K562 (cell line): Measurements from ENCODE around the gene PCNX3. TPM values are rescaled to one million over a fixed set of nuclear protein-coding genes. Genes with fewer than 3 reads are reported as not detected.

Experiments used
- DEAF1 ChIP-seq: fragments of 450-650 bp; formaldehyde crosslinking; IDR thresholded peaks from 2 replicates; pipeline ENCODE4 v1.4.0; 2020; ENCODE audit warnings: mild to moderate bottlenecking, moderate library complexity
- E2F1 ChIP-seq: sonication (generic); formaldehyde crosslinking; IDR thresholded peaks from 2 replicates; pipeline ENCODE4 v1.8.1; 2023; ENCODE audit warnings: mild to moderate bottlenecking, missing genetic modification reagents, moderate library complexity
- E4F1 ChIP-seq: fragments of 250-450 bp; sonication (Bioruptor Pico); IDR thresholded peaks from 2 replicates; pipeline ENCODE4 v1.5.0; 2021; ENCODE audit warnings: mild to moderate bottlenecking, borderline replicate concordance
- JUND ChIP-seq, 2 experiments: IDR thresholded peaks; 2 replicates in 1 of 2; 3 replicates in 1 of 2; pipeline ENCODE4 v1.6.1; 2011; ENCODE audit warnings: borderline replicate concordance in 2 of 2, low read depth in 2 of 2, low read length in 2 of 2, improper control_type of control experiment in 1 of 2, missing biosample characterization in 1 of 2, missing genetic modification characterization in 1 of 2, missing genetic modification reagents in 1 of 2
- LARP7 ChIP-seq: fragments of 450-650 bp; IDR thresholded peaks from 2 replicates; pipeline ENCODE4 v1.6.1; 2016
- MEF2A ChIP-seq: IDR thresholded peaks from 2 replicates; pipeline ENCODE4 v1.6.1; 2011; ENCODE audit warnings: low read depth, mild to moderate bottlenecking, low read length, moderate library complexity; ENCODE audit not compliant: control insufficient read depth
- MLX ChIP-seq, 2 experiments: fragments of 450-650 bp in 1 of 2; sonication (generic) in 1 of 2; formaldehyde crosslinking; conservative IDR thresholded peaks; 2 replicates each; pipeline versions ENCODE4 v1.4.0 to v1.8.1; 2020 to 2022; ENCODE audit warnings: mild to moderate bottlenecking in 1 of 2, missing genetic modification reagents in 1 of 2
- MYNN ChIP-seq, 2 experiments: sonication (generic); formaldehyde crosslinking in 1 of 2; IDR thresholded peaks; 2 replicates each; pipeline versions ENCODE4 v1.5.0 to v1.6.1; 2016 to 2020; ENCODE audit warnings: antibody characterized with exemption in 1 of 2, missing genetic modification reagents in 1 of 2
- NBN ChIP-seq: fragments of 450-650 bp; IDR thresholded peaks from 2 replicates; pipeline ENCODE4 v1.6.1; 2016; ENCODE audit warnings: low read depth, mild to moderate bottlenecking
- NEUROD1 ChIP-seq: fragments of 150-350 bp; IDR thresholded peaks from 2 replicates; pipeline ENCODE4 v1.6.1; 2014; ENCODE audit warnings: borderline replicate concordance, low read length, low read depth; ENCODE audit not compliant: partially characterized antibody
- POLR2G ChIP-seq: fragments of 200-400 bp; formaldehyde crosslinking; IDR thresholded peaks from 2 replicates; pipeline ENCODE4 v1.6.1; 2017; ENCODE audit warnings: low read depth, mild to moderate bottlenecking, antibody characterized with exemption, low read length, moderate library complexity
- POU5F1 ChIP-seq: fragments of 150-350 bp; IDR thresholded peaks from 2 replicates; pipeline ENCODE4 v1.6.1; 2014; ENCODE audit warnings: borderline replicate concordance, low read length, low read depth, mild to moderate bottlenecking; ENCODE audit not compliant: partially characterized antibody
- SP2 ChIP-seq: IDR thresholded peaks from 2 replicates; pipeline ENCODE4 v1.6.1; 2011; ENCODE audit warnings: mild to moderate bottlenecking, low read depth, low read length, moderate library complexity; ENCODE audit not compliant: poor library complexity, severe bottlenecking; ENCODE audit errors: extremely low read depth
- TFAP4 ChIP-seq: sonication (generic); formaldehyde crosslinking; IDR thresholded peaks from 2 replicates; pipeline ENCODE4 v1.8.0; 2022; ENCODE audit warnings: missing genetic modification reagents, mild to moderate bottlenecking, moderate library complexity, borderline replicate concordance
- ZBTB43 ChIP-seq: sonication (generic); formaldehyde crosslinking; IDR thresholded peaks from 2 replicates; pipeline ENCODE4 v1.8.0; 2023; ENCODE audit warnings: mild to moderate bottlenecking, missing genetic modification reagents
- polyA plus RNA-seq, 8 experiments: library from polyadenylated mRNA; depleted of rRNA in 4 of 8; stranded (reverse) in 5 of 8; unstranded in 3 of 8; fragments of >200 nt; fragmentation: Nextera tagmentation in 2 of 8; fragmentation: Illumina TruSeq in 1 of 8; extraction: Ambion mirVana in 2 of 8; extraction: Trizol in 1 of 8; gene quantifications; 2 replicates each; pipeline versions ENCODE4 v1.2.1 to v1.2.3, GENCODE V29; 2011 to 2014; ENCODE audit warnings: inconsistent platforms in 1 of 8, missing spikeins in 1 of 8
- total RNA-seq, 7 experiments: library from RNA; depleted of rRNA in 6 of 7; stranded (reverse); fragments of >200 nt in 6 of 7; fragmentation: Illumina TruSeq in 2 of 7; extraction: Trizol in 2 of 7; gene quantifications; 2 replicates each; pipeline versions ENCODE4 v1.2.1 to v1.2.3, GENCODE V29; 2011 to 2021; ENCODE audit warnings: low replicate concordance in 1 of 7

PCNX3 gene
- total and polyA plus RNA-seq, 9 of the 15 experiments (the other 6 are each of a cell fraction or from before 2014, with no cell fraction given) = 0.11 to 47.8 (median 12.8) TPM

GRCh38 chr11:65588199-65589054, 27.1 kb upstream of the PCNX3 start (continued):
- TF ChIP-seq POLR2G (peak; percentile 36; the same call in 1 of the 2 replicates), E4F1 (no peak), MLX (CRISPR knock-in tag; conservative IDR thresholded peaks at IDR 0.05) (no peak), E2F1 (CRISPR knock-in tag) (no peak), MEF2A (peak; percentile 77), TFAP4 (CRISPR knock-in tag) (peak; percentile 35; the same call in 1 of the 2 replicates), JUND (IDR thresholded peaks at IDR 0.05; ENCODE audit: borderline replicate concordance, low read depth, low read length) (0 out of 2 replicates have a peak, but pooled peaks have one; percentile 25), JUND (tag; IDR thresholded peaks at IDR 0.05; ENCODE audit: borderline replicate concordance, low read depth, low read length) (no peak), NEUROD1 (peak; percentile 12), MYNN (IDR thresholded peaks at IDR 0.05) (0 out of 2 replicates have a peak, but pooled peaks have one; percentile 17), MYNN (CRISPR knock-in tag; IDR thresholded peaks at IDR 0.05) (no peak), ZBTB43 (no peak), NBN (no peak), LARP7 (no peak), POU5F1 (no peak), SP2 (no peak), DEAF1 (peak; percentile 51; the same call in 1 of the 2 replicates)
